WTC11 (cell line): ENCODE measurements around the gene SPINK6.

Experiments used
- RELA ChIP-seq: sonication (generic); formaldehyde crosslinking; IDR thresholded peaks from 2 replicates; pipeline ENCODE4 v1.8.1; 2022; ENCODE audit warnings: missing genetic modification reagents, mild to moderate bottlenecking, borderline replicate concordance
- TP53 ChIP-seq: sonication (generic); formaldehyde crosslinking; IDR thresholded peaks from 2 replicates; pipeline ENCODE4 v1.8.1; 2023; ENCODE audit warnings: mild to moderate bottlenecking, missing genetic modification reagents
- ZBTB21 ChIP-seq: sonication (generic); formaldehyde crosslinking; IDR thresholded peaks from 2 replicates; pipeline ENCODE4 v1.8.1; 2023; ENCODE audit warnings: mild to moderate bottlenecking, missing genetic modification reagents, borderline replicate concordance
- ZNF232 ChIP-seq: sonication (generic); formaldehyde crosslinking; IDR thresholded peaks from 2 replicates; pipeline ENCODE4 v1.8.0; 2022; ENCODE audit warnings: mild to moderate bottlenecking, missing genetic modification reagents
- ZNF423 ChIP-seq: fragments of 250-450 bp; sonication (Bioruptor Pico); IDR thresholded peaks from 2 replicates; pipeline ENCODE4 v2.1.2; 2022; ENCODE audit warnings: mild to moderate bottlenecking, moderate library complexity
- TF ChIP-seq, protein P1 (sequence below): sonication (generic); formaldehyde crosslinking; IDR thresholded peaks from 2 replicates; pipeline ENCODE4 v1.8.0; 2022; ENCODE audit warnings: mild to moderate bottlenecking, missing genetic modification reagents
- TF ChIP-seq, protein P2 (sequence below): fragments of 200-600 bp; IDR thresholded peaks from 2 replicates; pipeline ENCODE4 v1.8.0; 2022; ENCODE audit warnings: antibody characterized with exemption
- TF ChIP-seq, protein P3 (sequence below): sonication (generic); formaldehyde crosslinking; IDR thresholded peaks from 2 replicates; pipeline ENCODE4 v1.8.1; 2022; ENCODE audit warnings: mild to moderate bottlenecking, missing genetic modification reagents, moderate library complexity, borderline replicate concordance
- TF ChIP-seq, protein P4 (sequence below): sonication (generic); formaldehyde crosslinking; IDR thresholded peaks from 2 replicates; pipeline ENCODE4 v1.8.0; 2022; ENCODE audit warnings: mild to moderate bottlenecking, missing genetic modification reagents
- TF ChIP-seq, protein P5 (sequence below): sonication (generic); formaldehyde crosslinking; IDR thresholded peaks from 2 replicates; pipeline ENCODE4 v1.8.0; 2022; ENCODE audit warnings: missing genetic modification reagents
- TF ChIP-seq, protein P6 (sequence below): fragments of 250-450 bp; sonication (Bioruptor Pico); IDR thresholded peaks from 2 replicates; pipeline ENCODE4 v2.1.2; 2022; ENCODE audit warnings: mild to moderate bottlenecking, moderate library complexity
- TF ChIP-seq, protein P7 (sequence below): sonication (generic); formaldehyde crosslinking; IDR thresholded peaks from 2 replicates; pipeline ENCODE4 v1.8.1; 2022; ENCODE audit warnings: mild to moderate bottlenecking, moderate library complexity, missing genetic modification reagents

DNA sequence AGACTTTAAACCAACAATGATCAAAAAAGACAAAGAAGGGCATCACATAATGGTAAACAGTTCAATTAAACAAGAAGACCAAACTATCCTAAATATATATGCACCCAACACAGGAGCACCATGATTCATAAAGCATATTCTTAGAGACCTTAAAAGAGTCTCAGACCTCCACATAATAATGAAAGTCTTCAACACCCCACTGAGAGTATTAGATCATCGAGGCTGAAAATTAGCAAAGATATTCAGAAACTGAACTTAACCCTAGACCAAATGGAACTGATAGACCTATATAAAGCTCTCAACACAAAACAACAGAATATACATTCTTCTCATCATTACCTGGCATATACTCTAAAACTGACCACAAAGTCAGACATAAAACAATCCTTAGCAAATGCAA is 46.2 kb upstream of the SPINK6 start:
- TF ChIP-seq, protein P1, sequence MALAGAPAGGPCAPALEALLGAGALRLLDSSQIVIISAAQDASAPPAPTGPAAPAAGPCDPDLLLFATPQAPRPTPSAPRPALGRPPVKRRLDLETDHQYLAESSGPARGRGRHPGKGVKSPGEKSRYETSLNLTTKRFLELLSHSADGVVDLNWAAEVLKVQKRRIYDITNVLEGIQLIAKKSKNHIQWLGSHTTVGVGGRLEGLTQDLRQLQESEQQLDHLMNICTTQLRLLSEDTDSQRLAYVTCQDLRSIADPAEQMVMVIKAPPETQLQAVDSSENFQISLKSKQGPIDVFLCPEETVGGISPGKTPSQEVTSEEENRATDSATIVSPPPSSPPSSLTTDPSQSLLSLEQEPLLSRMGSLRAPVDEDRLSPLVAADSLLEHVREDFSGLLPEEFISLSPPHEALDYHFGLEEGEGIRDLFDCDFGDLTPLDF, result no peak
- no peak for TF ChIP-seq ZNF423 (CRISPR knock-in tag)
- TF ChIP-seq, protein P2, sequence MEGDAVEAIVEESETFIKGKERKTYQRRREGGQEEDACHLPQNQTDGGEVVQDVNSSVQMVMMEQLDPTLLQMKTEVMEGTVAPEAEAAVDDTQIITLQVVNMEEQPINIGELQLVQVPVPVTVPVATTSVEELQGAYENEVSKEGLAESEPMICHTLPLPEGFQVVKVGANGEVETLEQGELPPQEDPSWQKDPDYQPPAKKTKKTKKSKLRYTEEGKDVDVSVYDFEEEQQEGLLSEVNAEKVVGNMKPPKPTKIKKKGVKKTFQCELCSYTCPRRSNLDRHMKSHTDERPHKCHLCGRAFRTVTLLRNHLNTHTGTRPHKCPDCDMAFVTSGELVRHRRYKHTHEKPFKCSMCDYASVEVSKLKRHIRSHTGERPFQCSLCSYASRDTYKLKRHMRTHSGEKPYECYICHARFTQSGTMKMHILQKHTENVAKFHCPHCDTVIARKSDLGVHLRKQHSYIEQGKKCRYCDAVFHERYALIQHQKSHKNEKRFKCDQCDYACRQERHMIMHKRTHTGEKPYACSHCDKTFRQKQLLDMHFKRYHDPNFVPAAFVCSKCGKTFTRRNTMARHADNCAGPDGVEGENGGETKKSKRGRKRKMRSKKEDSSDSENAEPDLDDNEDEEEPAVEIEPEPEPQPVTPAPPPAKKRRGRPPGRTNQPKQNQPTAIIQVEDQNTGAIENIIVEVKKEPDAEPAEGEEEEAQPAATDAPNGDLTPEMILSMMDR, result no peak
- TF ChIP-seq RELA (CRISPR knock-in tag), result no peak
- TF ChIP-seq ZBTB21, result no peak
- TF ChIP-seq, protein P3, sequence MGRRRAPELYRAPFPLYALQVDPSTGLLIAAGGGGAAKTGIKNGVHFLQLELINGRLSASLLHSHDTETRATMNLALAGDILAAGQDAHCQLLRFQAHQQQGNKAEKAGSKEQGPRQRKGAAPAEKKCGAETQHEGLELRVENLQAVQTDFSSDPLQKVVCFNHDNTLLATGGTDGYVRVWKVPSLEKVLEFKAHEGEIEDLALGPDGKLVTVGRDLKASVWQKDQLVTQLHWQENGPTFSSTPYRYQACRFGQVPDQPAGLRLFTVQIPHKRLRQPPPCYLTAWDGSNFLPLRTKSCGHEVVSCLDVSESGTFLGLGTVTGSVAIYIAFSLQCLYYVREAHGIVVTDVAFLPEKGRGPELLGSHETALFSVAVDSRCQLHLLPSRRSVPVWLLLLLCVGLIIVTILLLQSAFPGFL (CRISPR knock-in tag), result no peak
- no peak for TF ChIP-seq TP53 (CRISPR knock-in tag)
- TF ChIP-seq, protein P4, sequence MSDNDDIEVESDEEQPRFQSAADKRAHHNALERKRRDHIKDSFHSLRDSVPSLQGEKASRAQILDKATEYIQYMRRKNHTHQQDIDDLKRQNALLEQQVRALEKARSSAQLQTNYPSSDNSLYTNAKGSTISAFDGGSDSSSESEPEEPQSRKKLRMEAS (CRISPR knock-in tag), result no peak
- TF ChIP-seq, protein P5, sequence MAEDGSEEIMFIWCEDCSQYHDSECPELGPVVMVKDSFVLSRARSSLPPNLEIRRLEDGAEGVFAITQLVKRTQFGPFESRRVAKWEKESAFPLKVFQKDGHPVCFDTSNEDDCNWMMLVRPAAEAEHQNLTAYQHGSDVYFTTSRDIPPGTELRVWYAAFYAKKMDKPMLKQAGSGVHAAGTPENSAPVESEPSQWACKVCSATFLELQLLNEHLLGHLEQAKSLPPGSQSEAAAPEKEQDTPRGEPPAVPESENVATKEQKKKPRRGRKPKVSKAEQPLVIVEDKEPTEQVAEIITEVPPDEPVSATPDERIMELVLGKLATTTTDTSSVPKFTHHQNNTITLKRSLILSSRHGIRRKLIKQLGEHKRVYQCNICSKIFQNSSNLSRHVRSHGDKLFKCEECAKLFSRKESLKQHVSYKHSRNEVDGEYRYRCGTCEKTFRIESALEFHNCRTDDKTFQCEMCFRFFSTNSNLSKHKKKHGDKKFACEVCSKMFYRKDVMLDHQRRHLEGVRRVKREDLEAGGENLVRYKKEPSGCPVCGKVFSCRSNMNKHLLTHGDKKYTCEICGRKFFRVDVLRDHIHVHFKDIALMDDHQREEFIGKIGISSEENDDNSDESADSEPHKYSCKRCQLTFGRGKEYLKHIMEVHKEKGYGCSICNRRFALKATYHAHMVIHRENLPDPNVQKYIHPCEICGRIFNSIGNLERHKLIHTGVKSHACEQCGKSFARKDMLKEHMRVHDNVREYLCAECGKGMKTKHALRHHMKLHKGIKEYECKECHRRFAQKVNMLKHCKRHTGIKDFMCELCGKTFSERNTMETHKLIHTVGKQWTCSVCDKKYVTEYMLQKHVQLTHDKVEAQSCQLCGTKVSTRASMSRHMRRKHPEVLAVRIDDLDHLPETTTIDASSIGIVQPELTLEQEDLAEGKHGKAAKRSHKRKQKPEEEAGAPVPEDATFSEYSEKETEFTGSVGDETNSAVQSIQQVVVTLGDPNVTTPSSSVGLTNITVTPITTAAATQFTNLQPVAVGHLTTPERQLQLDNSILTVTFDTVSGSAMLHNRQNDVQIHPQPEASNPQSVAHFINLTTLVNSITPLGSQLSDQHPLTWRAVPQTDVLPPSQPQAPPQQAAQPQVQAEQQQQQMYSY (CRISPR knock-in tag), result no peak
- no peak for TF ChIP-seq ZNF232
- TF ChIP-seq, protein P6, sequence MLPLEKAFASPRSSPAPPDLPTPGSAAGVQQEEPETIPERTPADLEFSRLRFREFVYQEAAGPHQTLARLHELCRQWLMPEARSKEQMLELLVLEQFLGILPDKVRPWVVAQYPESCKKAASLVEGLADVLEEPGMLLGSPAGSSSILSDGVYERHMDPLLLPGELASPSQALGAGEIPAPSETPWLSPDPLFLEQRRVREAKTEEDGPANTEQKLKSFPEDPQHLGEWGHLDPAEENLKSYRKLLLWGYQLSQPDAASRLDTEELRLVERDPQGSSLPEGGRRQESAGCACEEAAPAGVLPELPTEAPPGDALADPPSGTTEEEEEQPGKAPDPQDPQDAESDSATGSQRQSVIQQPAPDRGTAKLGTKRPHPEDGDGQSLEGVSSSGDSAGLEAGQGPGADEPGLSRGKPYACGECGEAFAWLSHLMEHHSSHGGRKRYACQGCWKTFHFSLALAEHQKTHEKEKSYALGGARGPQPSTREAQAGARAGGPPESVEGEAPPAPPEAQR, result no peak
- TF ChIP-seq, protein P7, sequence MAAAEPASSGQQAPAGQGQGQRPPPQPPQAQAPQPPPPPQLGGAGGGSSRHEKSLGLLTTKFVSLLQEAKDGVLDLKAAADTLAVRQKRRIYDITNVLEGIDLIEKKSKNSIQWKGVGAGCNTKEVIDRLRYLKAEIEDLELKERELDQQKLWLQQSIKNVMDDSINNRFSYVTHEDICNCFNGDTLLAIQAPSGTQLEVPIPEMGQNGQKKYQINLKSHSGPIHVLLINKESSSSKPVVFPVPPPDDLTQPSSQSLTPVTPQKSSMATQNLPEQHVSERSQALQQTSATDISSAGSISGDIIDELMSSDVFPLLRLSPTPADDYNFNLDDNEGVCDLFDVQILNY (CRISPR knock-in tag), result no peak
